NCI-H2227 (cell line): ENCODE results near the gene TLE4.
"Not testable (repeated sequence)": the region's sequence is repeated elsewhere in the genome, so short reads cannot be mapped to it uniquely, and the experiment has no call there.

Experiments used
- DNase-seq: peaks from one replicate; lab custom pipeline; 2025; ENCODE audit not compliant: unreplicated experiment; lab: John Stamatoyannopoulos, UW

TLE4 gene

GRCh38 chr9:79709743-79710674 is 138.2 kb downstream of the TLE4 start:
- DNase-seq: no peak

GRCh38 chr9:79711874-79712273 is 140.1 kb downstream of the TLE4 start:
- no peak for DNase-seq

GRCh38 chr9:79719021-79719420 is 147.3 kb downstream of the TLE4 start:
- no peak for DNase-seq

GRCh38 chr9:79719989-79720388 is 148.2 kb downstream of the TLE4 start:
- no peak for DNase-seq

GRCh38 chr9:79731171-79731890 is 159.6 kb downstream of the TLE4 start:
- DNase-seq: no peak

DNA sequence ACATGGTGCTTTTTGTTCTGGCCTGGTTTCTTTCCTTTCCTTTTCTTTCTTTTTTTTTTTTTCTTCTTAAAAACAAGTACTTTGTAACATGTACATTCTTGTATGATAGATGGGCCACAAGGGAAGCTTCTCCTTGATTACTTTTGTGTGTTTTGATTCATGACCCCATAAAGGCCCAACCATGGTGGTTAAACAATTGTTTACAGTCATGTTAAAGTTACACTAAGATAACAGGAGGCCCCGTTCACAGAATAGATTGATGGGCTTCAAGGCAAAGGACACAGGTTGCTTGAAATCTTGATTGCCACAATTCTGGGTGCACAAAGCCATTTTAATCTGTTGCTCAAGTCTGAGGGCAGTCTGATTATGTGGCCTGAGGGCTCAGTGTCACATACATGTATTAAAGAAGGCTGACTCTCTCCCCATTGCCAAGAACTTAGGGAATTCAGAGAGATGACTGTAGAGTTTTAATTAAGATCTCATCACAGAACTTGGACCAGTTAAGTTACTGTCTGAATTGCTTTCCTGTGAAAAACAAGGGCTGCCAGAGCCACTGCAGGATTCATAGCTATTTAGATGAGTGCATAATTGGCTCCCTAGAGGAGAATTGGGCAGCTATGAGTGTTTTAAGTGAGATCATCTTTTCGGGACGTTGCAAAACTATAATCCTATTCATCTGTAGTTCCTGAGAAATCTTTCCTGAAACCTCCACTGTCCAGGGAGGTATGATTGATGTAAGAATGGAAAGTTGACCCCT is 163.4 kb downstream of the TLE4 start:
- DNase-seq: no peak

- DNase-seq: no peak
Measured at GRCh38 chr9:79736051-79736450, 164.3 kb downstream of the TLE4 start.

DNA sequence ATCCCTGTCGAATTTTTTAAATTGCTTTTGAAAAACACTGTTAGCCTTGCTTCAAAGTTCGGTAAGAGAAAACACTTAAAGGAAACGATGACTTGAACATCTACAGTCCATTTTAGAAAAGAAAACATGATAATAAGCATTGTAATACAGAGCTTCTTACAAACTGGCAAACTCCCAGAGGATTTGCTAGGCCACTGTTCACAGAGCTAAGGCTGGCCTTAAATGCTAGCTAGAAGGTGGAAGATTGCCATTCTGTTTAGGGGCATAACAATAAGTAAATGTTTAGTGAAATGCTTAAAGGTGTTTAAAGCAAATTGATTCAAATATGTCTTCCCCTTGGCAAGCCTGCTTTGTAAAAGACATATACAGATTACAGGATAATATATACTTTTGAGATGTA is 169.6 kb downstream of the TLE4 start:
- DNase-seq: peak; percentile 7

GRCh38 chr9:79742110-79742721 is 170.5 kb downstream of the TLE4 start:
- peak; percentile 19 for DNase-seq

DNA sequence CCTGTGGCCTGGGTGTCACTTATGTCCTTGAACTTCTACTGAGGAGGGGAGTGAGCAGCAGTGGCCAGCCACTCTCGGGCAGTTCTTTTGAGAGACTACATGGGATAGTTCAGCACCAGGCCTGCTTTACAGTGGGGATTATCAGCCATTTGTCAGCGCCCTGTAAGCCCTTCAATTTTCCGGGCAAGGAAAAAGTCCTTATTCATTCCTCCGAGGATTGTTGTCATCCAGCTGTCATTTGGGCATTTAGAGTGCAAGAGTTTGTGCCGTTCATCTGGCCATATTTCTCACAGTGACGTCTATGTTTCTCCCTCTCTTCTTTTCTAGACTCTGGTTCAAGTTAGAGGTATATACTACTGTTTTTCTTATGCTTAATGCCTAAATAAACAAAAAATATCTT is 172.8 kb downstream of the TLE4 start:
- DNase-seq: no peak

- DNase-seq: no peak
Measured at GRCh38 chr9:79745752-79746336, 174.1 kb downstream of the TLE4 start.

DNA sequence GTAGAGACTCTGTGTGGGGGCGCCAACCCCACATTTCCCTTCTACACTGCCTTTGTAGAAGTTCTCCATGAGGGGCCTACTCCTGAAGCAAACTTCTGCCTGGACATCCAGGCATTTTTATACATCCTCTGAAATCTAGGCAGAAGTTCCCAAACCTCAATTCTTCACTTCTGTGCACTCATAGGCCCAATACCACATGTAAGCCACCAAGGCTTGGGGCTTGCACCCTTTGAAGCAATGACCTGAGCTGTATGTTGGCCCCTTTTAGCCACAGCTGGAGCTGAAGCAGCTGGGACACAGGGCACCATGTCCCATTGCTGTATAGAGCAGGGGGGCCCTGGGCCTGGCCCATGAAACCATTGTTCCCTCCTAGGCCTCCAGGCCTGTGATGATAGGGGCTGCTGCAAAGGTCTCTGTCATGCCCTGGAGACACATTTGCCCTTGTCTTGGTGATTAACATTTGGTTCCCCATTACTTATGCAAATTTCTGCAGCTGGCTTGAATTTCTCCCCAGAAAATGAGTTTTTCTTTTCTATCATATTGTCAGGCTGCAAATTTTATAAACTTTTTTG is 180.2 kb downstream of the TLE4 start:
- not testable (repeated sequence) for DNase-seq

GRCh38 chr9:79756414-79756813 is 184.6 kb downstream of the TLE4 start:
- no peak for DNase-seq

- DNase-seq: no peak
Measured at GRCh38 chr9:79757074-79757473, 185.3 kb downstream of the TLE4 start.

GRCh38 chr9:79757881-79758669 is 186.3 kb downstream of the TLE4 start:
- no peak for DNase-seq

- no peak for DNase-seq
Measured at GRCh38 chr9:79759460-79759859, 187.7 kb downstream of the TLE4 start.

- DNase-seq: no peak
Measured at GRCh38 chr9:79762070-79762469, 190.3 kb downstream of the TLE4 start.

- peak; percentile 28 for DNase-seq
Measured at GRCh38 chr9:79763671-79764285, 192.0 kb downstream of the TLE4 start.

DNA sequence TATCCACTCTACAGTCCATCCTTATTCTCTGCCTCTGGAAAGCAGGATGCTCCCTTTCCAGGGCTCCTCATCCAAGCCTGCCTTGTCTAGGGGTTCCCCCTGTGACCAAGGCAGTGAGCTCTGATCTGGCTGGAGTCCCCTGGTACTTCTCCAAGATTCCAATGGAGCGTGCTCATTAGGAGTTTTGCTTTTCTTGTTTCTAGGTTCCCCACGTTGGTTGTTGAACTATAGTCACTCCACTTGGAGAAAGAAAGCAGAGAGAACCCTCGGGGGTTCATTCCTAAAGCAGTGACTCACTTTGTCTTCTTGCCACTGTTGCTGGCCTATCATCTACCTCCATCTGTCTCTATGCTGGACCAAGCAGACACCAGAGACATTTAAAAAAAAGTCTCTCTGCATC is 192.6 kb downstream of the TLE4 start:
- DNase-seq: no peak
